Peyer's patch (tissue), 4 donors: ENCODE measurements around the gene ZNRF1. TPM values are rescaled to one million over a fixed set of nuclear protein-coding genes. Genes with fewer than 3 reads are reported as not detected.

Experiments used
- DNase-seq, 3 donors: peaks; one replicate each; pipeline ENCODE4 v3.0.0-alpha.2; 2017 to 2019
- H3K27ac ChIP-seq, 4 donors: fragments of 200-600 bp; sonication (generic); one replicate each; pipeline ENCODE4 v1.5.1; 2016 to 2019
- H3K27me3 ChIP-seq, 2 donors: fragments of 200-600 bp; sonication (generic); one replicate each; pipeline ENCODE4 v1.5.1; 2019
- H3K36me3 ChIP-seq, 3 donors: fragments of 200-600 bp; sonication (generic); one replicate each; pipeline ENCODE4 v1.5.1; 2016 to 2019
- H3K4me1 ChIP-seq, 4 donors: fragments of 200-600 bp; sonication (generic); one replicate each; pipeline ENCODE4 v1.5.1; 2016 to 2019
- H3K4me3 ChIP-seq, 4 donors: fragments of 200-600 bp; sonication (generic); 1 replicate in 3 of 4; 2 replicates in 1 of 4; pipeline ENCODE4 v1.5.1; 2016 to 2019; ENCODE audit warnings: mild to moderate bottlenecking in 1 of 4
- H3K9me3 ChIP-seq, 4 donors: fragments of 200-600 bp; sonication (generic); one replicate each; pipeline ENCODE4 v1.5.1; 2016 to 2019; ENCODE audit warnings: mild to moderate bottlenecking in 1 of 4
- CTCF ChIP-seq, 6 experiments: fragments of 450-650 bp in 4 of 6; fragments of 200-600 bp in 2 of 6; sonication (generic) in 1 of 6; IDR thresholded peaks; one replicate each; pipeline ENCODE4 v1.5.1; 2017 to 2019; ENCODE audit warnings: antibody characterized with exemption in 6 of 6, mild to moderate bottlenecking in 3 of 6, moderate library complexity in 1 of 6
- POLR2A ChIP-seq, 2 donors: fragments of 450-650 bp; IDR thresholded peaks; one replicate each; pipeline ENCODE4 v1.5.1; 2017; ENCODE audit warnings: antibody characterized with exemption in 2 of 2, mild to moderate bottlenecking in 2 of 2, moderate library complexity in 2 of 2
- total RNA-seq, 4 donors: library from RNA; depleted of rRNA; stranded (reverse); fragments of >200 nt; gene quantifications; one replicate each; pipeline ENCODE4 v1.1.0, GENCODE V29; 2016

The ZNRF1 gene
- total RNA-seq, 4 donors from 2014 or later = 10.7 to 32.7 (median 16.4) TPM

- Histone ChIP-seq H3K4me3 (no peak overlapping the region), H3K27ac (no peak overlapping the region), H3K27me3 (no peaks in the 10 kb centered on the region), H3K4me1 (peaks cover 0 to 2% (median 0%) of the 10 kb centered on the region in 4 donors), H3K36me3 (no peaks in the 10 kb centered on the region), H3K9me3 (no peaks in the 10 kb centered on the region)
- TF ChIP-seq CTCF (IDR thresholded peaks at IDR 0.05) = no peak
- no peak for TF ChIP-seq POLR2A (IDR thresholded peaks at IDR 0.05)
- DNase-seq = no peak
Measured at GRCh38 chr16:75017670-75018525, 19.1 kb downstream of the ZNRF1 start.

GRCh38 chr16:75019007-75019406, 20.2 kb downstream of the ZNRF1 start:
- Histone ChIP-seq H3K4me1 (no peaks in the 10 kb centered on the region), H3K4me3 (no peak overlapping the region), H3K27me3 (no peaks in the 10 kb centered on the region), H3K9me3 (no peaks in the 10 kb centered on the region), H3K27ac (no peak overlapping the region), H3K36me3 (no peaks in the 10 kb centered on the region)
- TF ChIP-seq POLR2A (IDR thresholded peaks at IDR 0.05) (no peak), CTCF (IDR thresholded peaks at IDR 0.05) (no peak)
- no peak for DNase-seq

GRCh38 chr16:75019586-75019985, 20.8 kb downstream of the ZNRF1 start:
- TF ChIP-seq POLR2A (IDR thresholded peaks at IDR 0.05) = no peak
- no peak for TF ChIP-seq CTCF (IDR thresholded peaks at IDR 0.05)
- H3K9me3 ChIP-seq = no peaks in the 10 kb centered on the region
- no peaks in the 10 kb centered on the region for H3K27me3 ChIP-seq
- H3K4me3 ChIP-seq = no peak overlapping the region
- DNase-seq = no peak
- no peak overlapping the region for H3K27ac ChIP-seq
- H3K4me1 ChIP-seq = peaks cover 0 to 1% (median 0%) of the 10 kb centered on the region in 4 donors
- no peaks in the 10 kb centered on the region for H3K36me3 ChIP-seq

GRCh38 chr16:75021410-75021809, 22.6 kb downstream of the ZNRF1 start:
- H3K4me1 ChIP-seq = peaks cover 0 to 6% (median 0%) of the 10 kb centered on the region in 4 donors
- H3K27me3 ChIP-seq = no peaks in the 10 kb centered on the region
- no peak for DNase-seq

GRCh38 chr16:75022567-75022966, 23.7 kb downstream of the ZNRF1 start:
- Histone ChIP-seq H3K36me3 (no peaks in the 10 kb centered on the region), H3K4me3 (no peak overlapping the region), H3K4me1 (peaks cover 0 to 6% (median 0%) of the 10 kb centered on the region in 4 donors), H3K27me3 (no peaks in the 10 kb centered on the region), H3K9me3 (no peaks in the 10 kb centered on the region), H3K27ac (no peak overlapping the region)
- DNase-seq = no peak
- no peak for TF ChIP-seq CTCF (IDR thresholded peaks at IDR 0.05)
- TF ChIP-seq POLR2A (IDR thresholded peaks at IDR 0.05) = no peak

More at GRCh38 chr16:75021410-75021809, 22.6 kb downstream of the ZNRF1 start:
- Histone ChIP-seq H3K27ac (no peak overlapping the region), H3K36me3 (no peaks in the 10 kb centered on the region), H3K4me3 (no peak overlapping the region), H3K9me3 (no peaks in the 10 kb centered on the region)
- TF ChIP-seq POLR2A (IDR thresholded peaks at IDR 0.05) (no peak), CTCF (IDR thresholded peaks at IDR 0.05) (no peak)
